ENCODE results near the gene PIK3CG.
A peak's percentile ranks its signal among the peaks of the same experiment; 100 is the strongest.

PIK3CG gene

GRCh38 chr7:106858618-106859532, 6.2 kb upstream of the PIK3CG start:
- DNase-seq: peak; percentile 46

DNA sequence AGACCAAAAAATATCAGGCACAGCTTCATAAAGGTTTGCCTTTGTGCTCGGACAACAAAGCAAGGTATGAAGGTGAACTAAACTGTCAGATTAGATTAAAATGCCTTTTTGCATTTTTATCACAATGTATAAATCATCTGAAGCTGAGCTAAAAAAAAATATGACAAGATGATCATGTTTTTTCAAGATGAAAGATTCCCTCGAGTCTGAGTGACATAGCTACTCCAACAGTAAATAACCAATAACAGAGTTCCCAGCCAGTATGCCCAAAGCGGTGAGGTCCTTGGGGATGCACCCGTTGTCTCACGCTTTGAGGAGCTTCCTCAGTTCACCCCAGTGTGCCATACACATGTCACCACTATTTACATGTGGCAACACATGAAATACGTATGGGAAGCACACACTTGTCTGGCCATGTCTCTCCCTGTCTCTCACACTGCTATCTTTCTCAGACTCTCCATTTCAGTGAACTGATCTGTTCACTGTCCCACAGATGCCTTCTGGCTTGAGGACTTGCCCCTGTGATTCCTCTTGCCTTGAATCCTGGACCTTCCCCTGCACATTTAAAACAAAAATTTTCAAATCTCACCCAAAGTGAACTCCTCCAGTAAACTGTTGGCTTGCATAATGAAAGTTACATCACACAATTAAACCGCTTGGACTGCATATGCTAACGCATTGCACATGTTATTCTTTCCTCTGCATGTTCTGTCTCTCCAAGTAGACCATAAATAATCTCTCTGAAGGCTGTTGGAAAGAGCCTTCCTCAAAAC, 2.6 kb upstream of the PIK3CG start:
- DNase-seq: no peak

- no peak for DNase-seq
These were observed 1.6 kb upstream of the PIK3CG start for GRCh38 chr7:106863274-106863997.

GRCh38 chr7:106864298-106865081, 592 bp upstream of the PIK3CG start:
- no peak for DNase-seq

DNA sequence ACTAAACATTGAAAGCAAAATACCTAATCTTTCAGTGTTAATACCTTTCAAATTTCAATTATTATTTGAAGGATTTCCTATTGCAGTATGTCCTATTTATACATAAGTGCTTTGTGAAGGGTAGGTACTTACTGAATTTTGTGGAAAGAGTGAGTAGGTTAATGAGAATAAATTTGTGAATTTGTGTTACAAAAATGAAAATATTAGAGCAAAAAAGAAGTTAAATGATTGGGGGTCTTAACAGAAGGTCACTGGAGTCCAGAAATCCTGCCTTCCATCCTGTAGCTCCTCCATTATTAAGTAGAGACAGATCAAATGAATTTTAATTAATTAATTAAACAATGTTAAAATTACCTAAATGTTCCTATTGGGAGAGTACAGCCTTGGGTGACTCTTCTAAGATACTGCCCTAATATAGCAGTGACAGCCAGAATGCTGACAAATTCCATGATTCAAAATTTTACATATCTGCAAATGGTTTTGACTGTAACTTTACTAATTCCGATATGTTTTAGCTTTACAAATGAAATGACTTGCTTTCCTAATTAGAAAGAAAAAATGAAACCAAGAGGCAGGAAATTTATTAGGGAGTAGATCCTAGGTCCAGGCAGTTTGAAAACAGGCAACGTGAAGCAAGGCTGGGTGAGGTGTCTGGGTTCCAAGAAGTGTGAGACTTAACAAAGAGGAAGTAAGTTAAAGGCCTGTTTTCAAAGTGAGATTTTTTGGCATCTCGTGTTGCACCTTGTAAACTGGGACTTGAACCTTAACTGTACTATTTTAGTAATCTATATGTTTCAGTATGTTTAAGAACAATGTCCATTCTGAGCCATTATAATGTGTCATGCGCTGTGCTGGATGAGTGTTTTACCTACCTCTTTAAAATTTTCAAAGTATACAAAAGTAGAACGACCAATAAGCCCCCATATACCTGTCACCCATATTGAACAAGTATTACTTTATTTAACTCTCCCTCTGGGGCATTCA, 1.5 kb downstream of the PIK3CG start:
- DNase-seq: no peak

GRCh38 chr7:106867641-106868351, 2.7 kb downstream of the PIK3CG start:
- no peak for DNase-seq

- no peak for DNase-seq
These were observed 3.3 kb downstream of the PIK3CG start for GRCh38 chr7:106868364-106868763.

DNA sequence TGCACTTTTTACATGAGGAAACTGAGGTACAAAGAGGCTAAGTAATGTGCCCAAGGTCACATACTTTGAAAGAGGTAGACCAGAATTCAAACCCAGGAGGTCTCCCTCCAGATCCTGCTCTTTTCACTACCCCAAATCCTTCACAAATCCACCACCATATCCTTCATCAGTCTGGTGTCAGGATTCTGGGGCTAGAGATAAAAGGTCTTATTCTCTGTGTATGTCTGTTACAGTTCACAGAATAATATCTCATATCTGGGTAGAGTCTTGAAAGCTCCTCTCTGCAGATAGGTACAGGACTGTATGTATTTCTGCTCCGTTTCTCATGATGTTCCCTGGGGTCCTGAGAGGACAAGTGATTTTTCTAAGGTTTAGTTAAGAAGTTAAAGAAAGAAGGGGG, 4.9 kb downstream of the PIK3CG start:
- DNase-seq: no peak

DNA sequence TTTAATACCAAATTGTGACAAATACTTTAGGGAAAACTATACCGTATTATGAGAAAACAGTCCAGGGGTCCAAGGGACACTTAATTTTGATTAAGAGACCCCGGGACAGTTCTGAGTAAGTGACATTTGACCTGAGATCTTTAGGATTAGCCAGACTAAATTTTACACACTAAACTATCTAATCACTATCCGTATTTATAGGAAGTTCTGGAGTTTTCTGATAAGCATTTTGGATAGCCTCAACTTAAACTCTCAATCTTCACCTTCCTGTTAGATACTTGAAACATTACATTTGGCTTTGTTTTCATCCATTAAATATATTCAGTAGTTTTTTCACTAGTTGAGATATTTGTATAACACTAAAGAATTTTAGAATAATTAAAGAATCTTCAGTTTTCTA, 5.4 kb downstream of the PIK3CG start:
- DNase-seq: no peak

GRCh38 chr7:106870983-106871410, 5.9 kb downstream of the PIK3CG start:
- no peak for DNase-seq

GRCh38 chr7:106871793-106872571, 6.9 kb downstream of the PIK3CG start:
- DNase-seq: no peak

DNA sequence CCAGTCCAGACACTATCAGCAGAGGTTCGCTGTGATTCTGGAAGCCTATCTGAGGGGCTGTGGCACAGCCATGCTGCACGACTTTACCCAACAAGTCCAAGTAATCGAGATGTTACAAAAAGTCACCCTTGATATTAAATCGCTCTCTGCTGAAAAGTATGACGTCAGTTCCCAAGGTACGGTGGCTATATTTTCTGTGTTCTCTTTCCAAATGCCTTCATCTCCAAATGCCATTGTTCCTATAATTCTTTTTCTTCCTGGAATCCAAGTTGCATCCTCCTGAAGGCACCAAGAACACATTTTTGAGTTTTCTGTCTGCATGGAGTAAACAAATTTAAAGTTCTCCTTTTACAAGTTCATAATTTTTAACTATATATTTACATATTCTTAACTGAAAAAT, 7.7 kb downstream of the PIK3CG start:
- DNase-seq: no peak

DNA sequence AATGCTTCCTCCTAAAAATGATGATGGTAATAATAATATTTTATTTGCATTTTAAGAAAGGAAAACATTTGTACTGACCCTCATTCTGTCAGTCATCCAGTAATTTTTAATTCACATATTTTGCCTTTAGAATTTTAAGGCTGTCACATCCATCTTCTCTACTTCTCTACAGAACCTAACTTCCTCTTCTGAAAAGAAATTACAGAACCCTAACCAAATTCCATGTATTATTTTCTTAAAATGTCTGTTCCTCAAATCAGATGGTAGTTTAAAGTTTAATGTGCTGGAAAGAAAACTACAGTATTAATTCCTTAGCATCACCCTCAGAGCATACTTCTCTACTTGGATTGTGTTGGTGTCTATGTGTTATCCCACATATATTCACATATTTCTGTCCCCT, 9.0 kb downstream of the PIK3CG start:
- no peak for DNase-seq

GRCh38 chr7:106875508-106875907, 10.4 kb downstream of the PIK3CG start:
- DNase-seq: no peak

- DNase-seq: no peak
These were observed 13.8 kb downstream of the PIK3CG start for GRCh38 chr7:106878748-106879439.

DNA sequence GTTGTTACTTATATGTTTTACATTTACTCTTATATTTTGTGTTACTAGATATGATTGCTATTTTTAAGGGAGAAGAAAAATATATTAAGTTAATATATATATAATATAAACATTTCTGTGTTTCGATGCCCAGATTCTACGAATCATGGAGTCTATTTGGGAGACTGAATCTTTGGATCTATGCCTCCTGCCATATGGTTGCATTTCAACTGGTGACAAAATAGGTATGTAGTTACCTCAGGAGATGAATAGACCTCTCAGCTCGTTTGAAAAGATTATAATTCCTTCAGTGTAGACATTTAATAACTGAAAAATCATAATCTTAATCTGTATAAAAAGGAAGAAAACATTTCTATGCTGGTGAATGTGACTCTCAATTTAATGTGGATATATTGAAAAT, 16.9 kb downstream of the PIK3CG start:
- no peak for DNase-seq

GRCh38 chr7:106883456-106884026, 18.5 kb downstream of the PIK3CG start:
- no peak for DNase-seq

GRCh38 chr7:106885652-106886051, 20.6 kb downstream of the PIK3CG start:
- no peak for DNase-seq

DNA sequence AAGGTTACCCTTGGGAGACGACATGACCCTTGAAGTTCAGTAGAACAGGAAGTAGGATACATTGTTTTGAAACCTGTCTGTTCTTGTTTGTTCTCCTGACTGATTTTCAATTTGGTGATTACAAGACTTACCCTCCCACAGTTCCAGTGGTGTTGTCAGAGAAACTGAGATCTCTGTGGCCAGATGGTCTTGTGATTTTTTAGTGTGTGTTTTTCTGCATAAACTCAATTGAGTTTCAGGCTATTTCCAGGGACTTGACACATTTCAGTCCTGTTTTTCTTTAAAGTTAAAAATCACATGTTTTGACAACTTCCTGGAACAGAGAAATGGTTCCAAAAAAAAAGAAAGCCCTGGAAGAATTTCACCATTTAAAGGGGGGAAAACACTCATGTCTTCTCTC, 22.3 kb downstream of the PIK3CG start:
- DNase-seq: no peak

All from left hindlimb (tissue), 1 donor.